Measurements from ENCODE around the gene HMCN2. TPM values are rescaled to one million over a fixed set of nuclear protein-coding genes. Genes with fewer than 3 reads are reported as not detected.

HMCN2 gene, protein sequence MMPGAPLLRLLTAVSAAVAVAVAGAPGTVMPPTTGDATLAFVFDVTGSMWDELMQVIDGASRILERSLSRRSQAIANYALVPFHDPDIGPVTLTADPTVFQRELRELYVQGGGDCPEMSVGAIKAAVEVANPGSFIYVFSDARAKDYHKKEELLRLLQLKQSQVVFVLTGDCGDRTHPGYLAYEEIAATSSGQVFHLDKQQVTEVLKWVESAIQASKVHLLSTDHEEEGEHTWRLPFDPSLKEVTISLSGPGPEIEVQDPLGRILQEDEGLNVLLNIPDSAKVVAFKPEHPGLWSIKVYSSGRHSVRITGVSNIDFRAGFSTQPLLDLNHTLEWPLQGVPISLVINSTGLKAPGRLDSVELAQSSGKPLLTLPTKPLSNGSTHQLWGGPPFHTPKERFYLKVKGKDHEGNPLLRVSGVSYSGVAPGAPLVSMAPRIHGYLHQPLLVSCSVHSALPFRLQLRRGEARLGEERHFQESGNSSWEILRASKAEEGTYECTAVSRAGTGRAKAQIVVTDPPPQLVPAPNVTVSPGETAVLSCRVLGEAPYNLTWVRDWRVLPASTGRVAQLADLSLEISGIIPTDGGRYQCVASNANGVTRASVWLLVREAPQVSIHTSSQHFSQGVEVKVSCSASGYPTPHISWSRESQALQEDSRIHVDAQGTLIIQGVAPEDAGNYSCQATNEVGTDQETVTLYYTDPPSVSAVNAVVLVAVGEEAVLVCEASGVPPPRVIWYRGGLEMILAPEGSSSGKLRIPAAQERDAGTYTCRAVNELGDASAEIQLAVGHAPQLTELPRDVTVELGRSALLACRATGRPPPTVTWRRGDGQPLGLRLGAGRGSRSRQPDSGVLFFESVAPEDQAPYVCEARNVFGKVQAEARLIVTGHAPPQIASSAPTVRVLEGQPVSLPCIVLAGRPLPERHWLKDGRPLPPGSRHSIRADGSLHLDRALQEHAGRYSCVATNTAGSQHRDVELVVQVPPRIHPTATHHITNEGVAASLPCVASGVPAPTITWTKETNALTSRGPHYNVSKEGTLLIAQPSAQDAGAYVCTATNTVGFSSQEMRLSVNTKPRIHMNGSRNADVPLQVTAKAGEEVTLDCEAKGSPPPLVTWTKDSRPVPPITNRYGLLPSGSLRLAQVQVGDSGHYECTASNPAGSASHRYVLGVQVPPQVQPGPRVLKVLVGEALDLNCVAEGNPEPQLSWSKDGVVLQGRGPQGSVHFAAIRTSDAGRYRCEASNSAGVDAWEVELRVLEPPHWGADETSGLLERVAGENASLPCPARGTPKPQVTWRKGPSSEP (N-terminal part only)
- 10 to 100 TPM; 20.1 to 30.6 TPM for total RNA-seq

DNA sequence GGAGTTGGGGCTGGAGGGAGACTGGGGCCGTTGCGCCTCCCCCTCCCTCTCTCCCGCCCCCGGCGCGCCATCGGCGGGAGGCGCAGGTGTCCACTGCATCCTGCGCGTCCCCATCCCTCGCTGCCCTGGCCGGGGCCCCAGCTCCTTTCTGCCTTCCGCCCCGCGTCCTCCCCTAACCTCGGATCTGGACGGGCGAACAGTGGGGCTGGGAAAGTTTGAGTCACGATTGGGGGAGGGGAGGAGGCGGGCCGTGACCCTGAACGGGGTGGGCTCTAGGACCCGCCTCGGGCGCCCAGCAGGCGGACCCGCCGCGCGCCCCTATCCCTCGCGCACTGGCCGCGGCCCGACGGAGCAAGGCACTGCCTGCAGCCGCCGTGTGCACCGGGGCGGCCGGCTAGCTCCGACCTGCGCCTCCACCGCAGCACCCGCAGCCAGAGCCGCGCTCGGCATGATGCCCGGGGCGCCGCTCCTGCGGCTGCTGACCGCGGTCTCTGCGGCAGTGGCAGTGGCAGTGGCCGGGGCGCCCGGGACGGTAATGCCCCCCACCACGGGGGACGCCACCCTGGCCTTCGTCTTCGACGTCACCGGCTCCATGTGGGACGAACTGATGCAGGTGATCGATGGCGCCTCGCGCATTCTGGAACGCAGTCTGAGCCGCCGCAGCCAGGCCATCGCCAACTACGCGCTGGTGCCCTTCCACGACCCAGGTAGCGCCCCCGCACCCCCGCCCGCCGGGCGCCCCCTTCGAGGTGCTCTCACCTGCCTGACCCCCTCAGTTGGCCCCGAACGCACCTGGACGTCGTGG, at the start of gene HMCN2:
TSS of gene HMCN2 (plus strand) at position 330 of the 805 bp plus-strand sequence. CDS start at position 449, 119 bp downstream.
- no peaks in the 10 kb centered on the region for H3K4me1 ChIP-seq
- H3K36me3 ChIP-seq: no peaks in the 10 kb centered on the region
- intact Hi-C loops (cut with DNase I): no loop called here

DNA sequence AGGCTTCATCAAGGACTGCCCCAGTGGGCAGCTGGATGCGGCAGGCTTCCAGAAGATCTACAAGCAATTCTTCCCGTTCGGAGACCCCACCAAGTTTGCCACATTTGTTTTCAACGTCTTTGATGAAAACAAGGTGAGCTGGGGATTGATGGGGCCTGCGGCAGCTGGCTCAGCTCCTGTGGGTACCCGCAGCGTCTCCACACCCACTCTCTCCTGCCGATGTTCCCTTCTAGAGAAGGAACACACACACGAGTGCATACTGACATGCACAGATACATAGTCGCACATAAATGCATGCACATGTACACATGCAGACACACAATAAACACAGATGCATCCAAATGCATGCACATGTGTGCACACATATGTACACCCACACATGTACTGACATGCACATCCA, 47.7 kb upstream of the HMCN2 start:
- no peak overlapping the region for H3K4me3 ChIP-seq
- no peak overlapping the region for H3K27ac ChIP-seq
- H3K9me3 ChIP-seq: no peaks in the 10 kb centered on the region
- no peak overlapping the region for H3K9ac ChIP-seq (ENCODE audit: low read depth in 2 of 2, low read length in 2 of 2)
- H3K36me3 ChIP-seq: no peaks in the 10 kb centered on the region
- intact Hi-C loops (cut with DNase I): no loop called here
- no peaks in the 10 kb centered on the region for H3K27me3 ChIP-seq
- no peak for DNase-seq
- H3K4me1 ChIP-seq: no peaks in the 10 kb centered on the region
- no peak for TF ChIP-seq CTCF (IDR thresholded peaks at IDR 0.05)

More for the DNA sequence above, at the start of gene HMCN2:
- DNase-seq: no peak
- Histone ChIP-seq H3K4me3 (peak within 1 kb of the TSS; percentile 19), H3K27me3 (peaks cover 36% of the 10 kb centered on the region), H3K27ac (peak within 1 kb of the TSS; percentile 44), H3K9ac (ENCODE audit: low read depth in 2 of 2, low read length in 2 of 2) (peak within 1 kb of the TSS; percentile 19 to 24), H3K9me3 (no peaks in the 10 kb centered on the region)
- TF ChIP-seq CTCF (IDR thresholded peaks at IDR 0.05): no peak

- no peak for DNase-seq
- Histone ChIP-seq H3K36me3 (no peaks in the 10 kb centered on the region), H3K27me3 (no peaks in the 10 kb centered on the region), H3K4me1 (no peaks in the 10 kb centered on the region), H3K9me3 (no peaks in the 10 kb centered on the region), H3K4me3 (no peak overlapping the region), H3K27ac (no peak overlapping the region), H3K9ac (ENCODE audit: low read depth in 2 of 2, low read length in 2 of 2) (peak overlapping the region in 1 of 2 donors; percentile 15)
- no peak for TF ChIP-seq CTCF (IDR thresholded peaks at IDR 0.05)
- intact Hi-C loops (cut with DNase I): no loop called here
These were observed 45.9 kb upstream of the HMCN2 start for GRCh38 chr9:130219661-130220096.

- DNase-seq: no peak
- no peak overlapping the region for H3K27ac ChIP-seq
- no peak for TF ChIP-seq CTCF (IDR thresholded peaks at IDR 0.05)
- H3K9ac ChIP-seq (ENCODE audit: low read depth in 2 of 2, low read length in 2 of 2): peak overlapping the region in 1 of 2 donors; percentile 15
- H3K36me3 ChIP-seq: no peaks in the 10 kb centered on the region
- no peak overlapping the region for H3K4me3 ChIP-seq
- intact Hi-C loops (cut with DNase I): no loop called here
- no peaks in the 10 kb centered on the region for H3K27me3 ChIP-seq
- H3K4me1 ChIP-seq: no peaks in the 10 kb centered on the region
- H3K9me3 ChIP-seq: no peaks in the 10 kb centered on the region
These were observed 45.2 kb upstream of the HMCN2 start for GRCh38 chr9:130220352-130220751.
